HG03095 (cell line): ENCODE data around the gene CGB8.

Experiments
- ATAC-seq: cut with Tn5 transposase; IDR thresholded peaks from one replicate; pipeline ENCODE4 v1.9.1; 2021; ENCODE audit warnings: moderate library complexity; ENCODE audit not compliant: unreplicated experiment

CGB8 gene

DNA sequence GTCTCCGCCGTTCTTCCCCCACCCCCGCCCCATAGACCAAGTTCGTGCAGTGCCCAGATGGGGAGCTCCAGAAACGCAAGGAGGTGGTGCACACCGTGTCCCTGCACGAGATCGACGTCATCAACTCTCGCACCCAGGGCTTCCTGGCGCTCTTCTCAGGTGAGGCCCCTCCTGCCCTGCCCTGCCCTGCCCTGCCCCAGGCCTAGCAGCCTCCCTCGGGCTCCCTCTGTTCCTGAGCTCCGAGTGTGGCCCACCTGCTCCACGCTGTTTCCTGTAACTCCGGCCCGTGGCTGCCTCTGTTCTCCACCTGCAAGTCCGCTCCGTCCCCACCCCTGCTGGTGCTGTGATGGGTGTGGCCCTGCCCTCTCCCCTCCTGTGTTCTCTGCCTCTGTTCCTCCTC, 38.5 kb downstream of the CGB8 start:
- ATAC-seq = no peak

DNA sequence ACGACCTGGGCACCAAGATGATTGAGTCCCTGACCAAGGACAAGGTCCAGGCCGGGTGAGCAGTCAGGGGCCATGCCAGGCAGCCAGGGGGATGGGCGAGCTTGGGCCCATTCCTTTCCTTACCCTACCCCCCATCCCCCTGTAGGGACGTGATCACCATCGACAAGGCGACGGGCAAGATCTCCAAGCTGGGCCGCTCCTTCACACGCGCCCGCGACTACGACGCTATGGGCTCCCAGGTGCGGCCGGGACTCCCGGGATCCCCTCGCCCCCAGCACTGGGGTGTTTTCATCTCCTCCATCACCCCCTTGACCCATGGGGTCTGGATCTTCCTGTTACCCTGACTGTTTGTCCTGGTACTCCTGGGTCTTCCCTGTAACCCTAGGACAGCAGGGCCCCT, 39.1 kb downstream of the CGB8 start:
- ATAC-seq = no peak

DNA sequence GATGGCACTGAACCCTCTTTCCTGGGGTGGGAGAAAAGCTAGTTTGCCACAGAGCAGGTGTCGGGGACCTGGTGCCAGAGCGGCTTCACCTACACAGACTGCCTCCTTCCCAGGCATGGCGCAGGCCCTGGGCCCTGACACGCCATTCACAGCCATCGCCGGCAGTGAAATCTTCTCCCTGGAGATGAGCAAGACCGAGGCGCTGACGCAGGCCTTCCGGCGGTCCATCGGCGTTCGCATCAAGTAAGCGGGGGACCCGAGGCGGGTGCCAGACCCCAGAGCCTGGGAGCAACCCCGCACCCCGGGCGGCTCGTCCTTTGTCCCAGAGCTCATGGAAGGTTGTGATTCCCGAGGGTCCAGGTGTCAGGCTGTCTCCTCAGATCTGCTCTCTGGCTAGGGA, 42.0 kb downstream of the CGB8 start:
- ATAC-seq = no peak

DNA sequence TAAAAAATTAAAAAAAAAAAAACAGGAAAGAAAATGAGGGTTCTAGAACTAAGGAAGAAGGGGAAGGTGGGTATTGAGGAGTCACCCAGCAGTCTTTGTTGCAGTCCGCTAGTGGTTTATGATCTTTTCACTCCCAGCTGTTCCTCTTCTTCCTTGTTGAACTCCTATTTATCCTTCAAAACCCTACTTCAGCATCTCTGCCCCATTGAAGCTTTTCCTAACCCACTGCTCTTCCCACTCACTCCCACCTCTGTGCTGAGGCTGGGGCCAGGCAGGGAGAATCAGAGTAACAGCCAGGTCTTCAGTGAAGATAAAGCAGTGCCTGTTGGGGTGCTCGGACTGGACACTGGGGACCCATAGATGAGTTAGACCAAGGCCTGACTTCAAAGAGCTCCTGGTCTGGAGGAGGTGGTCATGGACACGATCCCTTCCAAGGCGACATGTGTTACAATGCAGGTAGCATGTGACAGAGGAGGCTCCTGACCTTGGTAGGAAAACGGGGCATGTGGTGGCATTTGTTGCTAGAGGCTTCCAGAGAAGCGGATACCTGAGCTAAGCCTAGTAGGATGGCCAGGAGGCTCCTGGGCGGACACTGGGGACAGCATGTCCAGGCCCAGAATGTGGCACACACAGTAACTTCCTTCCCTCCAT, 43.8 kb downstream of the CGB8 start:
- ATAC-seq = no peak

DNA sequence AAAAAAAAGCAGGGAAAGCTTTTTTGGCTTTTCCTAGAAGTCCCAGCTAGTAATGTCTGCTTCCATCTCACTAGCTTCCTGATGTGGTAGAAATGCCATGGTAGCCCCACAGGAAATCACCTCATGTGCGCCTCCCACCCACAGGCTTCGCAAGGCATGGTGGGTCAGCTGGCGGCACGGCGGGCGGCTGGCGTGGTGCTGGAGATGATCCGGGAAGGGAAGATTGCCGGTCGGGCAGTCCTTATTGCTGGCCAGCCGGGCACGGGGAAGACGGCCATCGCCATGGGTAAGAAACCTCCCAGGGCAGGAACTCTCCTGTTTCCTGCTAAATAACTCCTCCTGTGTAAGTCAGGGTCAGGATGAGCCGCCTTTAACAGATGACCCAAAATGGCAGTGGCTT, 44.8 kb downstream of the CGB8 start:
- no peak for ATAC-seq

DNA sequence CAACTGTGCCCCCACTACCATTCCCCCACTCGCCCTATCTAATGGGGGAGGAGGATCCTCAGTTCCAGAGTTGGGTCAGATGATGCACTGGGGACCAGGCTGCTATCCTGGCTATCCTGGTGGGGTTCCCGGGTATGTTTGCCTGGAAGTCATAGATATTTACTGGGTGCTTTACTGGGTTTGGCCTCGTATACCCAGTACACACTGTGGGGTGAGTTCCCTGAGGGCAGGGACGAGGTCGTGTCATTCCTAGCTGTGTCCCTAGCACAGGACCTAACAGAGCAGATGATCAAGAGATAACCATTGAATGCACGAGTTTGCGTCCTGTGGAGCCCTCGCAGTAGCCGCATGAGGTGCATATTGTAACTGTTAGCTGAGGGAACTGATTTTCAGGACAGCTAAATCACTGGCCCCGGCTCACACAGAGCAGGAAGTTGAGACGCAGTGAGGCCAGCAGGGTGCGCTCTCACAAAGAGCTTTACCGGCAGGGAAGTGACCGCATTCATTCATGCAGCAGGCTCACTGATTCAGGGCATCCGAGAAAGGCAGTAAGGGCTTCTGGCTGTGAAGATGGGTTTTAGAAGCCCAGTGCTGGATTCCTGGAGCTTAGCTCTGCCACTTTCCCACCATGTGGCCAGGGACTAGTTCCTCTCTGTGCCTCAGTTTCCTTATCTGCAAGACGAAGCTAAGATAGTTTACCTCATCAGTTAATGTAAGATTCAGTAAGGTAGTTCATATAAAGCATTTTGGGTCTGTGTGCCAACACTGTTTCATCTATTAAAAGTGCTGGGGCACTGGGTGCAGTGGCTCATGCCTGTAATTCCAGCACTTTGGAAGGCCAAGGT, 49.2 kb downstream of the CGB8 start:
- ATAC-seq = no peak

DNA sequence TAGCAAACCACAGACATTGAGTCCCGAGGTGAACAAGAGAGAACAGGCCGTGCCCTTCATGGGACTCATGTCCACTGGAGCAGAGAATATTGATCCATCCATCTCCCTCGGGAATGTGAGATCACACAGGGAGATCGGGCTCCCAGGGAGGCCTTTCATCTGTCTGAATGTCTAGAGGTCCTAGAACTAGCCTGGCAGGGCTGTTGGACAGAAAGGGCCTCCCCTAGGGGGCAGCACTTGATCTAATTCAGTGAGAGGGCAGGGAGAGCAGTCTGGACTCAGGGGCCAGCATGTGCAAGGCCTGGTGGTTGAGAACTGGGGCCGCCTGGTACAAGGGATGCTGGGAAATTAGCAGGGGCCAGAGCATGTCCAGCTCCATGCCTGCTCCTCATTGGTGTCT, 50.9 kb downstream of the CGB8 start:
- no peak for ATAC-seq
